Vein endothelial cell (primary cell): ENCODE data around the gene PNPLA1. TPM values are rescaled to one million over a fixed set of nuclear protein-coding genes. Genes with fewer than 3 reads are reported as not detected.

Experiments used
- total RNA-seq: library from RNA; depleted of rRNA; stranded (reverse); fragments of >200 nt; gene quantifications from 2 replicates; pipeline ENCODE4 v1.2.3, GENCODE V29; 2012

The PNPLA1 gene
- not detected in 2 replicates for total RNA-seq

DNA sequence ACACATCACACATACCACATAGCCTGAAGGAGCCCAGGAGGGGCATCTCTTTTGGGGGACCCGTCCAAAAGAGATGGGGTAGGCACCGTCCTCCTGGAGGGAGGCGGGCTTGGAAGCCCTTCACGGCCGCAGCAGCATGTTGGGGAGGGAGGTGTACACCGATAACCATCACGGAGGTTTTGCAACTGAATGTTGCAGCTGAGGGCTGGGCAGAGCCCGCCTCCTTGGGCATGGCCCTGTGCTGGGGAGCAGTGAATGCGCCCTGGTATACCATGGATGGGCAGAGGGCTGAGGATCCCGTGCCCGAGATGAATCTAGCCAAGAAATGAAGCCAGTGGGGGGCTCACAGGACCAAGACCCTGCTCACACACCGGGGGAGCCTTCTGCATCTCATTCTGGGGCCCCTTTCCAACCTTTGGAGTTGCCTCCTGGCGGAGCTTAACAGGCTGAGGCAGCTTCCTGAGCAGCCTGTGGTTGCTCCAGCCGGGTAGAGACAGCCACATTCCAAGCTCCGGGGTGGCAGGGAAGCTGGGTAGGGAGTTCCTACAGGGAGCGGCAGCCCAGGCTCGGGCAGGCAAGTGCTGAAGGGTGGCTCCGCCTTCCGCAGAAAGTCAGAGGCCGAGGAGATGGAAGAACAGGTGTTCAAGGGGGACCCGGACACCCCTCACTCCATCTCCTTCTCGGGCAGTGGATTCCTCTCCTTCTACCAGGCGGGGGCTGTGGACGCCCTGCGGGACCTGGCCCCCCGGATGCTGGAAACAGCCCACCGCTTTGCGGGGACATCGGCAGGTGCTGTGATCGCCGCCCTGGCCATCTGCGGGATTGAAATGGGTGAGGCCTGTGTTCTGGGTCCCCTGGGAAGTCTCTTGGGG, at the start of gene PNPLA1:
Gene PNPLA1 (plus strand): TSS at position 227 of the 872 bp plus-strand sequence. CDS start 400 bp downstream, at position 627.

DNA sequence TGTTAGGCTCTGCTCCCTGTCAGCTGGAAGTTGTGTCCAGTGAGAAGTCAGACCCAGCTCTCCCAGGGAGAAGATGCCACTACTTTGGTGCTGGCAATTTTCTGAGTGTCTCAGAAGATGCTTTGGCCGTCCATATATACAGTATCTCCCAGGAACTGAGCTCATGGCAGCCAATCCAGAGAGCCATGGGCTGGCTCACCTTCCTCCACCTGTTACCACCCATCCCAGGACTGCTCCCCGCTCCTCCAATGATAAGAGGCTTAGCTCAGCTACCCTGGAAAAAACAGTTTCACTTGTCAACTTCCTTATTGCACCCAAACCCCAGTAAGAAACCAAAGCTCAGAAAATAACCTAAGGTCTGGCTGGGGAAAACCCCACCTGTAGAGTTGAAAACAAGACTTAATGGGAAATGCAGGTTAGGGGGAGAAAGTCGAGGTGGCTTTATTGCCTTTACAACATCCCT, 67.0 kb downstream of the PNPLA1 start, which contains the start of gene BNIP5:
Gene BNIP5 (minus strand): TSS at position 110 of the 463 bp plus-strand sequence. CDS start 6,198 bp downstream, outside the sequence.

Other genes with a start within 250 kb of the PNPLA1 start
- gene SLC26A8, start 245.4 kb upstream of the PNPLA1 start, total RNA-seq: 0.38 TPM in 1 of 2 replicates, not detected in the other
- 75.1 and 89.3 TPM in 2 replicates for gene MAPK14, start 242.3 kb upstream of the PNPLA1 start, total RNA-seq
- 3.3 and 4.9 TPM in 2 replicates for gene MAPK13, start 139.5 kb upstream of the PNPLA1 start, total RNA-seq
- 20.5 and 20.6 TPM in 2 replicates for gene BRPF3, start 73.3 kb upstream of the PNPLA1 start, total RNA-seq
- not detected in 2 replicates for gene BNIP5, start 66.8 kb downstream of the PNPLA1 start, total RNA-seq
- 0.33 and 0.48 TPM in 2 replicates for gene ETV7, start 117.6 kb downstream of the PNPLA1 start, total RNA-seq
- gene PXT1, start 172.8 kb downstream of the PNPLA1 start, total RNA-seq: under 0.01 TPM in 1 of 2 replicates, not detected in the other
- gene KCTD20, start 172.9 kb downstream of the PNPLA1 start, total RNA-seq: 78.7 and 90.8 TPM in 2 replicates